SH-SY5Y (cell line): ENCODE measurements around the gene SNTA1.

Source experiments
- GATA2 ChIP-seq: IDR thresholded peaks from 2 replicates; pipeline ENCODE4 v1.6.1; 2011; ENCODE audit warnings: mild to moderate bottlenecking, low read depth, low read length
- GATA3 ChIP-seq: IDR thresholded peaks from 2 replicates; pipeline ENCODE4 v1.6.1; 2011; ENCODE audit warnings: low read depth, mild to moderate bottlenecking, low read length, moderate library complexity

- no peak for TF ChIP-seq GATA2
- no peak for TF ChIP-seq GATA3
Measured at GRCh38 chr20:33445881-33446625, 2.5 kb upstream of the SNTA1 start.
